HG02840 (cell line): ENCODE results near the gene ACR.
"Not testable (repeated sequence)": the region's sequence is repeated elsewhere in the genome, so short reads cannot be mapped to it uniquely, and the experiment has no call there.

Experiments used
- ATAC-seq: cut with Tn5 transposase; IDR thresholded peaks from one replicate; pipeline ENCODE4 v1.9.1; 2021; ENCODE audit warnings: mild to moderate bottlenecking, moderate library complexity, moderate number of reproducible peaks; ENCODE audit not compliant: unreplicated experiment, low FRiP score

Gene ACR

DNA sequence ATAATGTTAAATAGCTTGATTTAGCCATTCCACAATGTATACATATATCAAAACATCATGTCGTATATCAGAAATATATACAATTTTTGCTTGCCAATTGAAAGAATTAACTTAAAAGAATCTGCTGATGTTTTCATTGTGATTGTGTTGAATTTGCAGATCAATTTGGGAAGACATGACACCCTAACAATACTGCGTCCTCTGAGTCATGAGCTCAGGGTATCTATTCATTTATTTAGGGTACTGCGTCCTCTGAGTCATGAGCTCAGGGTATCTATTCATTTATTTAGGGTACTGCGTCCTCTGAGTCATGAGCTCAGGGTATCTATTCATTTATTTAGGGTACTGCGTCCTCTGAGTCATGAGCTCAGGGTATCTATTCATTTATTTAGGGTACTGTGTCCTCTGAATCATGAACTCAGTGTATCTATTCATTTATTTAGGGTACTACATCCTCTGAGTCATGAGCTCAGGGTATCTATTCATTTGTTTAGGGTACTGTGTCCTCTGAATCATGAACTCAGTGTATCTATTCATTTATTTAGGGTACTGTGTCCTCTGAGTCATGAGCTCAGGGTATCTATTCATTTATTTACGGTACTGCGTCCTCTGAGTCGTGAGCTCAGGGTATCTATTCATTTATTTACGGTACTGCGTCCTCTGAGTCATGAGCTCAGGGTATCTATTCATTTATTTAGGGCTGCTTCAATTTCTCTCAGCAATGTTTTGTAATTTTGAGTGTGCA, 21.8 kb downstream of the ACR start:
- ATAC-seq: not testable (repeated sequence)

DNA sequence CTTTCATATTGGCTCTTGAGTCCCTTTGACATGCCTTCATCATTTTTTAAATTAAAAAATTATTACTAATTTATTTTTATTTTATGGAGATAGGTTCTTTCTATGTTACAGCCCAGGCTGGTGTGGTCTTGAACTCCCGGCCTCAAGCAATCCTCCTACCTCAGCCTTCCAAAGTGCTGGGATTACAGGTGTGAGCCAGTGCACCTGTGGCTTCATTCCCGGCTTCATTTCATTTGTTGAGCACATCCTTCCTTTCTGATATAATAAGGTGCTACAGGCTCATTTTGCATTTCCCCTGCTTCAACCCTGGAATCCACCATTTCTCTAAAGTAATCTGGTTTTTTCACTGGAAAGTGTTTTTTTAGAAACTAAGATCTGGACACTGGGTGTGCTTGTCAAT, 23.8 kb downstream of the ACR start:
- not testable (repeated sequence) for ATAC-seq

DNA sequence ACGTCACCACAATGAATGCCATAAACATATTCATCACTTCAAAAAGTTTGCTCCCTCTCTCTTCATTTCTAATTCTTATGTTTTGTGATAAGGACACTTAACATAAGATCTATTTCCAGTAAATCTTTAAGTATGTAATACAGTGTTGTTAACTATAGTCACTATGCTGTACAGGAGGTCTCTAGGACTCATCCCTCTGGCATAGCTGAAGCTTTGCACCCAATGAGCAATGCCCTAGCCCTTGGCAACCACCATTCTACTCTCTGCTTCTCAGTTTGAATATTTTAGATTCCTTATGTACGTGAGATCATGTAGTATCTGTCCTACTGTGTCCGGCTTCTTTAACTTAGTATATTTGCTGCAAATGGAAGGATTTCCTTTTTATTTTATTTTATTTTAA, 26.3 kb downstream of the ACR start:
- ATAC-seq: not testable (repeated sequence)

DNA sequence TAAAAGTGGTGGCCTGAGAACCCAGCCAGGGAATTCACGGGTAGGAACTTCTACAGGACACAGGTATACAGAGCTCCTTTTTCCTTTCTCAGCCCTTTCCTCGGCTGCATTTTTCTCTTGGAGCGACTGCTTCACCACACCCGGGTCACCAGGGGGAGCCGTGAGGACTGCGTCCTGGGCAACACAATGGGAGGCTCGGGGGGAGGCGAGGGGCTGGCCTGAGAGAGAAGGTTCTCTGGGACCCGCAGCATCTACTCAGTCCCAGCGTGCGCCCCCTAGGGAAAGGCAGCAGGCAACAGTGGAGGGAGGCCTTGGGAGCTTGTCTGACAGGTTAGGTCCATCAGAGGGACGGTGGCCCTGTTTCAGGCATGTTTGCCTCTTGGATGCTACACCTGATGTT, 37.1 kb downstream of the ACR start:
- ATAC-seq: not testable (repeated sequence)

DNA sequence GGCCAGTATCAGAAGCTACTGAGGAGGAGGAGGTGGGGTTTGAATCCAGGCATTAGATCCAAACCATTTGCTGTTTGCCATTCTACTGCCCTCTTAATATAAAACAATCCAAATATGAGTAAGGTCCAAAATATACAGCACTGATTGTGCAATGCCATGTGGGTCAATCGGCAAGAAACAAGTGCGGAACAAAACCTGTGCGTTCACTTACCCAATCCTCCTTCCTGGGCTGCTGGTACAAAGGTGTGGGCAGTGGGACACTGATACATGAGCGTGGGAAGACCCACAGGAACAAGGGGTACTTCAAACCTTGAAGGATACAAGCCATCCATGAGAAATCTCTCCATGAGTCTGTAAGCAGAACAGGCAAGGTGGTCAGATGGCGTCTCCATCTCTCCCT, 39.6 kb downstream of the ACR start:
- not testable (repeated sequence) for ATAC-seq

DNA sequence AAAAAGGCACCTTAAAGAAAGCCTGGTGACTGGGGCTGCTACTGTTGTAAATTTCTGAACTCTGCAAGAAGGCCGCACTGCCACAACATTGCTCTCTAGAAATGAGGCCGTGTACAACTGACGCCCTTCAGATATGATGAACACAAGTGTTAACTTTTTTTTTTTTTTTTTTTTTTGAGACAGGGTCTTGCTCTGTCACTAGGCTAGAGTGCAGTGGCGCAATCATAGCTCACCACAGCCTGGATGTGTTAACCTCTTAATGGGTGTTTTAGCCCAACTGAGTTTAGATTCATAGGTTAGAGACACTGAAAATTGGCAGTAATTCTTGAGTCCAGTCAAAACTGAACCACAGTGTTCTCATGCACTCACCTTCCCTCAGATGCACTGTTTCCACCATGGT, 42.2 kb downstream of the ACR start:
- not testable (repeated sequence) for ATAC-seq

DNA sequence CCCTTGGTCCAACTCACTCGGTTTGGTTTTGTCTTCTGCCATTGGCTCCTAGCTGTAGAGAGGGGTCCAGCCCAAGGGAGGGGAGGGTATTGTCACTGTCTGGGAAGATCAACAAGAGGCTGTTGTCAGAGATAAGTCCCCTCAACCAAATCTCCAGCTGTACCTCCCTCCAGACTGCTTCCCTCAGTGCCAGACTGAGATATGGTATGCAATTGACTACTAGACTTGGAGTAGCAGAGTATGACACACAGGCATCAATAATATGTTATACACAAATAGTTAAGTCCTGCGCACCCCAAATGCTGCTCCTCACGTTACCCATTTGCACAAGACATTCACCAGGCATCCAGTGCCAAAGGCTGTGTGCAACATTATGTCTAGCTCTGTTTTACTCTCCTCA, 44.2 kb downstream of the ACR start:
- not testable (repeated sequence) for ATAC-seq

DNA sequence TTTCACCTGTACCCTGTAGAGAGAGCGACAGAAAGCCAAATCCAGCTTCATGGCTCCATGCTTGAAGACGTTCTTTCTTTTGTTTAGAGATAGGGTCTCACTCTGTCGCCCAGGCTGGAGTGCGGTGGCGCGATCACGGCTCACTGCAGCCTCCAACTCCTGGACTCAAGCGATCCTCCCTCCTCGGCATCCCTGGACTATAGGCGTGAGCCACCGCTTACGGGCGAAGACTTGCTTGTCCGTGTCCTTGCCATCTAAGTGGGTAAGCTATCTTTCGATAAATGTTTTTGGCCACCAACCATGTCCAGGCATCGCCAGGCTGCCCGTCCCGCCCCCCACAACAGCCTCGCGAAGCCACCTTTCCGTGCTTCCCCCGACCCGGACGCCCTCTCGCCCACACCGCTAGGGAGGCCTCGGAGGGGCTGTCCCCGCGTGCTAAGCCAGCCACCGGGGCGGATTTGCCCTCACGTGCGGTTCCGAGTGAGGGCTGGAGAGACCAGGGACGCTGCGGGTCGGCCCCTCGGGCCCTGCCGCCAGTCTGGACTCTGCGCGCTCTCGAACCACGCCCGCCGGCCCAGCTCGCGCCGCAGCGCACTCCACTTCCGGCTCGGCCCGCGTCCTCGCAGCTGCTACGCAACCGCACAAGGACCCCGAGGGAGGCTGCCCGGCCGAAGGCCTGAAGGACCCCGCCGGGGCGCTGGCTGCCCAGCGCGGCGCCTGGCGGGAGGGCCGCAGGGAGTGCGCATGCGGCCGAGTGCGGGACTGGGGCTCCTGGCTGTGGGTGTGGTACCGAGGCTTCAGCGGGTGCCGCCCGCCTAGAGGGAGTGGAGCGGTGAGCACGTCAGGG, 45.3 kb downstream of the ACR start, which contains the start of gene RABL2B:
TSS of gene RABL2B (minus strand) at position 604 of the 847 bp plus-strand sequence. CDS start 1,342 bp downstream, outside the sequence.
- ATAC-seq: peak; percentile 97

DNA sequence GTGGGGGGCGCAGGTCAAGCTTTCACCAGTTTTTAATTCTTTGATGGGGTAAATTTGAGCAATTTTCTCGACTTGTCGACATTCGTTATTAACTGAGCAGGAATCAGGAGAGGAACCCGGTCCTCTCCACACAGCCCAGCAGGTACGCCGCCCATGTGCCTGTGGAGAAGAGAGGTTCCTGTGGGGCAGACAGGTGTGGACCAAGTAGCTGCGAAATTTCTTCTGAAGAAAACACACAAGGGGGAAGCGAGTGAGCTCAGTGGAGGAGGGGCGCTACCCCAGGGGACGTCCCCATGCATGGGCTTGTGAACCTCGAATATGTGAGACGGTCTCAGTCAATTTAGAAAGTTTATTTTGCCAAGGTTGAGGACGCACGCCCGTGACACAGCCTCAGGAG, 45.9 kb downstream of the ACR start:
- peak; percentile 26 for ATAC-seq

DNA sequence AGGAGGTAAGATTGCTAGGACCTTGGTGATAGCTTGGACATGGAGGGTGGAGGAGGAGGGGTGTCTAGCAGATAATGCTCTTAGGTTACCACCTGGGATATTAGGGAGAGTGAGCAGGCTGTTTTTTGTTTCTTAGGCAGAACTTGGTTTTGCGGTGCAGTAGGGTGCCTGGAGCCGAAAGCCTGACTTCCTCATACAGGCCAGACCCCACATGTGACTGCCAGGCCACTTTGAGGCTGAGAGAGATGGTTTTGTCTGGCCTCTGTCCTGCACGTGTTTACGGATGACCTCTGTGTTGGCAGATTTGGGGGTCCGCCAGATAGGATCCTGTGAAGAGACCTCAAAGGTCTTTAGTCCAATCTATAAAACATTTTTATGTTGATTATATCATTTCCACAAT, 47.3 kb downstream of the ACR start:
- ATAC-seq: not testable (repeated sequence)

DNA sequence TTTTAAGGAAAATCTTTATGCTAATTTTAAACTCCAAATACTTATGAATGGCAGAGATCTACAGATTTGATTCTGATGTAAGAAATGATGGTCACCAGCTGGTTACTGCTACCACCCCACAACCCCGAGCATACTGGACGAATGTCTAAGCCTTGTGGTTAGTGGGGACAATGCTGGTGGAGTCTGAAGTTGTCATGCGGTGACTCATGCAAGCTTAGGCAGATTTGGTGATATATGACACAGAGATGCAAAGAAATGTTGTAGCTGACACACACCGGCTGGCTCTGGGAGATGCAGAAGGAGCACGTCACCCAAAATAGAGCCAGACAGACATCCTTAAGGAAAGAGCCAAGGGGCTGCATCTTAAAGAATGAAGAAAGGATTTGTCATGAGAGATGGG, 48.9 kb downstream of the ACR start:
- not testable (repeated sequence) for ATAC-seq
